WTC11 (cell line): ENCODE measurements around the gene RGS7.

Experiments
- AFF4 ChIP-seq: sonication (generic); formaldehyde crosslinking; IDR thresholded peaks from 2 replicates; pipeline ENCODE4 v1.8.1; 2023; ENCODE audit warnings: mild to moderate bottlenecking, missing genetic modification reagents, borderline replicate concordance
- CBFB ChIP-seq: sonication (generic); formaldehyde crosslinking; IDR thresholded peaks from 2 replicates; pipeline ENCODE4 v1.8.1; 2022; ENCODE audit warnings: mild to moderate bottlenecking, low read depth, missing genetic modification reagents
- CREM ChIP-seq: sonication (generic); formaldehyde crosslinking; IDR thresholded peaks from 2 replicates; pipeline ENCODE4 v1.8.1; 2022; ENCODE audit warnings: mild to moderate bottlenecking, missing genetic modification reagents, moderate library complexity
- CTCF ChIP-seq: fragments of 200-600 bp; IDR thresholded peaks from 2 replicates; pipeline ENCODE4 v1.8.0; 2022; ENCODE audit warnings: antibody characterized with exemption
- HMGXB4 ChIP-seq: sonication (generic); formaldehyde crosslinking; IDR thresholded peaks from 2 replicates; pipeline ENCODE4 v1.8.1; 2023; ENCODE audit warnings: mild to moderate bottlenecking, moderate library complexity, missing genetic modification reagents
- KAT7 ChIP-seq: sonication (generic); formaldehyde crosslinking; IDR thresholded peaks from 2 replicates; pipeline ENCODE4 v1.8.1; 2023; ENCODE audit warnings: missing genetic modification reagents, mild to moderate bottlenecking, borderline replicate concordance
- MAX ChIP-seq: sonication (generic); formaldehyde crosslinking; IDR thresholded peaks from 2 replicates; pipeline ENCODE4 v1.8.0; 2022; ENCODE audit warnings: mild to moderate bottlenecking, missing genetic modification reagents
- NFYB ChIP-seq: sonication (generic); formaldehyde crosslinking; conservative IDR thresholded peaks from 2 replicates; pipeline ENCODE4 v1.8.0; 2022; ENCODE audit warnings: low read depth, missing genetic modification reagents
- PREB ChIP-seq: sonication (generic); formaldehyde crosslinking; IDR thresholded peaks from 2 replicates; pipeline ENCODE4 v1.8.1; 2022; ENCODE audit warnings: mild to moderate bottlenecking, missing genetic modification reagents, moderate library complexity, borderline replicate concordance
- USF1 ChIP-seq: sonication (generic); formaldehyde crosslinking; IDR thresholded peaks from 2 replicates; pipeline ENCODE4 v1.8.0; 2022; ENCODE audit warnings: mild to moderate bottlenecking, missing genetic modification reagents
- ZBTB21 ChIP-seq: sonication (generic); formaldehyde crosslinking; IDR thresholded peaks from 2 replicates; pipeline ENCODE4 v1.8.1; 2023; ENCODE audit warnings: mild to moderate bottlenecking, missing genetic modification reagents, borderline replicate concordance

GRCh38 chr1:240747907-240748306 lies 609.1 kb downstream of the RGS7 start:
- TF ChIP-seq NFYB (CRISPR knock-in tag) = no peak
- no peak for TF ChIP-seq CTCF
- no peak for TF ChIP-seq KAT7
- no peak for TF ChIP-seq MAX
- TF ChIP-seq HMGXB4 (CRISPR knock-in tag) = no peak
- no peak for TF ChIP-seq CBFB (CRISPR knock-in tag)
- TF ChIP-seq CREM (CRISPR knock-in tag) = no peak
- TF ChIP-seq PREB = no peak
- TF ChIP-seq USF1 = no peak
- TF ChIP-seq AFF4 (CRISPR knock-in tag) = no peak
- TF ChIP-seq ZBTB21 (CRISPR knock-in tag) = no peak
